Tibial nerve (tissue), 4 donors: ENCODE measurements around the gene PCOLCE2. TPM values are rescaled to one million over a fixed set of nuclear protein-coding genes. Genes with fewer than 3 reads are reported as not detected.

Source experiments
- DNase-seq, 2 donors: peaks; one replicate each; pipeline ENCODE4 v3.0.0-alpha.2; 2019; ENCODE audit warnings: low spot score in 2 of 2
- H3K27ac ChIP-seq, 4 donors: fragments of 200-600 bp; sonication (generic) in 3 of 4; one replicate each; pipeline ENCODE4 v1.5.1; 2017 to 2019; ENCODE audit warnings: mild to moderate bottlenecking in 1 of 4
- H3K27me3 ChIP-seq, 2 donors: fragments of 200-600 bp; sonication (generic) in 1 of 2; one replicate each; pipeline versions ENCODE4 v1.5.1 to v1.6.0; 2017 to 2019
- H3K36me3 ChIP-seq, 3 donors: fragments of 200-600 bp; sonication (generic); one replicate each; pipeline ENCODE4 v1.5.1; 2018 to 2019
- H3K4me1 ChIP-seq, 4 donors: fragments of 200-600 bp; sonication (generic) in 3 of 4; one replicate each; pipeline ENCODE4 v1.5.1; 2017 to 2019
- H3K4me3 ChIP-seq, 4 donors: fragments of 200-600 bp; sonication (generic) in 3 of 4; one replicate each; pipeline ENCODE4 v1.5.1; 2017 to 2019; ENCODE audit warnings: mild to moderate bottlenecking in 1 of 4, moderate library complexity in 1 of 4
- H3K9me3 ChIP-seq, 4 donors: fragments of 200-600 bp; sonication (generic) in 3 of 4; one replicate each; pipeline ENCODE4 v1.5.1; 2017 to 2019
- CTCF ChIP-seq, 5 experiments: fragments of 200-600 bp in 3 of 5; fragments of 450-650 bp in 2 of 5; sonication (generic) in 3 of 5; IDR thresholded peaks; one replicate each; pipeline ENCODE4 v1.5.1; 2016 to 2019; ENCODE audit warnings: antibody characterized with exemption in 5 of 5, mild to moderate bottlenecking in 3 of 5, moderate library complexity in 2 of 5
- EP300 ChIP-seq, 2 donors: sonication (generic); formaldehyde crosslinking; IDR thresholded peaks; one replicate each; pipeline ENCODE4 v1.6.1; 2017; ENCODE audit warnings: antibody characterized with exemption in 2 of 2, mild to moderate bottlenecking in 1 of 2
- POLR2A ChIP-seq, 2 donors: fragments of 450-650 bp; IDR thresholded peaks; one replicate each; pipeline ENCODE4 v1.6.1; 2017; ENCODE audit warnings: antibody characterized with exemption in 2 of 2, mild to moderate bottlenecking in 2 of 2, moderate library complexity in 2 of 2
- WGBS, 2 donors: methylation state at CpG; one replicate each; pipeline ENCODE4 v1.1.5; 2018; 5-methylcytosine and 5-hydroxymethylcytosine counted together
- total RNA-seq, 4 donors: library from RNA; depleted of rRNA; stranded (reverse); fragments of >200 nt; gene quantifications; one replicate each; pipeline ENCODE4 v1.1.0, GENCODE V29; 2016

The PCOLCE2 gene
- total RNA-seq, 4 donors from 2014 or later: 38.5 to 105 (median 59.1) TPM

- no peak for DNase-seq
- no peaks in the 10 kb centered on the region for H3K36me3 ChIP-seq
- 35 to 62% methylated on average over 1 of the region's 1 CpG for WGBS, 2 donors
- H3K4me3 ChIP-seq: no peak overlapping the region
- no peaks in the 10 kb centered on the region for H3K9me3 ChIP-seq
- no peak overlapping the region for H3K27ac ChIP-seq
- no peaks in the 10 kb centered on the region for H3K27me3 ChIP-seq
- no peaks in the 10 kb centered on the region for H3K4me1 ChIP-seq
- TF ChIP-seq CTCF (IDR thresholded peaks at IDR 0.05): no peak
- TF ChIP-seq POLR2A (IDR thresholded peaks at IDR 0.05): no peak
- no peak for TF ChIP-seq EP300 (IDR thresholded peaks at IDR 0.05)
Measured at GRCh38 chr3:142896996-142897395, 8.1 kb upstream of the PCOLCE2 start.

- Histone ChIP-seq H3K9me3 (no peaks in the 10 kb centered on the region), H3K36me3 (no peaks in the 10 kb centered on the region), H3K27ac (no peak overlapping the region), H3K4me1 (no peaks in the 10 kb centered on the region), H3K27me3 (no peaks in the 10 kb centered on the region), H3K4me3 (no peak overlapping the region)
- DNase-seq: no peak
- WGBS, 2 donors: 90% methylated on average over 9 of the region's 9 CpGs
- TF ChIP-seq CTCF (IDR thresholded peaks at IDR 0.05): no peak
- no peak for TF ChIP-seq EP300 (IDR thresholded peaks at IDR 0.05)
- TF ChIP-seq POLR2A (IDR thresholded peaks at IDR 0.05): no peak
Measured at GRCh38 chr3:142896201-142896755, 7.4 kb upstream of the PCOLCE2 start.

GRCh38 chr3:142894493-142894892 is 5.6 kb upstream of the PCOLCE2 start:
- no peak for DNase-seq
- 66 to 67% methylated on average over 3 of the region's 3 CpGs for WGBS, 2 donors
- Histone ChIP-seq H3K36me3 (no peaks in the 10 kb centered on the region), H3K9me3 (no peaks in the 10 kb centered on the region), H3K27ac (no peak overlapping the region), H3K27me3 (peaks cover 0 to 3% of the 10 kb centered on the region in 2 donors), H3K4me3 (no peak overlapping the region), H3K4me1 (no peaks in the 10 kb centered on the region)
- no peak for TF ChIP-seq POLR2A (IDR thresholded peaks at IDR 0.05)
- no peak for TF ChIP-seq CTCF (IDR thresholded peaks at IDR 0.05)
- no peak for TF ChIP-seq EP300 (IDR thresholded peaks at IDR 0.05)

- no peaks in the 10 kb centered on the region for H3K36me3 ChIP-seq
- no peak overlapping the region for H3K27ac ChIP-seq
- WGBS, 2 donors: 86 to 87% methylated on average over 2 of the region's 2 CpGs
- TF ChIP-seq EP300 (IDR thresholded peaks at IDR 0.05): no peak
- no peak for TF ChIP-seq POLR2A (IDR thresholded peaks at IDR 0.05)
- no peak for TF ChIP-seq CTCF (IDR thresholded peaks at IDR 0.05)
- no peak for DNase-seq
- H3K27me3 ChIP-seq: peaks cover 0 to 19% of the 10 kb centered on the region in 2 donors
- no peak overlapping the region for H3K4me3 ChIP-seq
- no peaks in the 10 kb centered on the region for H3K9me3 ChIP-seq
- H3K4me1 ChIP-seq: peaks cover 0 to 15% (median 3%) of the 10 kb centered on the region in 4 donors
Measured at GRCh38 chr3:142892714-142893113, 3.8 kb upstream of the PCOLCE2 start.

GRCh38 chr3:142890592-142890991 is 1.7 kb upstream of the PCOLCE2 start:
- TF ChIP-seq EP300 (IDR thresholded peaks at IDR 0.05) (no peak), CTCF (IDR thresholded peaks at IDR 0.05) (no peak), POLR2A (IDR thresholded peaks at IDR 0.05) (no peak)
- H3K27ac ChIP-seq: peak overlapping the region in 1 of 4 donors; percentile 62
- no peak for DNase-seq
- H3K9me3 ChIP-seq: no peaks in the 10 kb centered on the region
- H3K27me3 ChIP-seq: peaks cover 0 to 20% of the 10 kb centered on the region in 2 donors
- WGBS, 2 donors: 74 to 75% methylated on average over 2 of the region's 2 CpGs
- H3K4me1 ChIP-seq: peaks cover 0 to 19% (median 3%) of the 10 kb centered on the region in 4 donors
- no peak overlapping the region for H3K4me3 ChIP-seq
- no peaks in the 10 kb centered on the region for H3K36me3 ChIP-seq
